ENCODE measurements around the gene C11orf42. TPM values are rescaled to one million over a fixed set of nuclear protein-coding genes. Genes with fewer than 3 reads are reported as not detected.

The C11orf42 gene
- polyA plus RNA-seq, 2 of the 4 experiments (the other 2 are of a cell fraction) = not detected

DNA sequence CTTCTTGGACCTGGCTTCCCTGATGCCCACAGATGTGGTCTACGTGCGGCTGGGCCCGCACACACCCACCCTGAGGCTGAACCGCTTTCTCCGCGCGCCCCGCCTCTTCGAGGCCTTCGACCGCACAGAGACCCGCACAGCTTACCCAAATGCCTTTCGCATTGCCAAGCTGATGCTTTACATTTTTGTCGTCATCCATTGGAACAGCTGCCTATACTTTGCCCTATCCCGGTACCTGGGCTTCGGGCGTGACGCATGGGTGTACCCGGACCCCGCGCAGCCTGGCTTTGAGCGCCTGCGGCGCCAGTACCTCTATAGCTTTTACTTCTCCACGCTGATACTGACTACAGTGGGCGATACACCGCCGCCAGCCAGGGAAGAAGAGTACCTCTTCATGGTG is 34.8 kb downstream of the C11orf42 start:
- no peak for DNase-seq (ENCODE audit: low read depth in 1 of 2, low spot score in 1 of 2)
- no peak for TF ChIP-seq MYC (IDR thresholded peaks at IDR 0.05; ENCODE audit: borderline replicate concordance, low read length)
- TF ChIP-seq JUNB (IDR thresholded peaks at IDR 0.05) = no peak
- no peak for TF ChIP-seq CEBPB (IDR thresholded peaks at IDR 0.05)
- no peak for FAIRE-seq
- POLR2A ChIA-PET = no interaction called here
- CTCF ChIA-PET = interaction anchor here (1.6 kb wide), 2 partner anchors 11 to 56 kb away, joined by 4 to 9 read pairs; no protein-coding TSS in a partner anchor
- ATAC-seq = no peak
- H3K4me1 ChIP-seq = no peaks in the 10 kb centered on the region
- no peak overlapping the region for H3K4me3 ChIP-seq
- WGBS (ENCODE audit: missing lambda C conversion rate) = 80% methylated on average over 28 of the region's 28 CpGs
- no peak overlapping the region for H3K4me2 ChIP-seq
- H3K9me3 ChIP-seq = no peaks in the 10 kb centered on the region
- H3K27ac ChIP-seq = no peak overlapping the region

DNA sequence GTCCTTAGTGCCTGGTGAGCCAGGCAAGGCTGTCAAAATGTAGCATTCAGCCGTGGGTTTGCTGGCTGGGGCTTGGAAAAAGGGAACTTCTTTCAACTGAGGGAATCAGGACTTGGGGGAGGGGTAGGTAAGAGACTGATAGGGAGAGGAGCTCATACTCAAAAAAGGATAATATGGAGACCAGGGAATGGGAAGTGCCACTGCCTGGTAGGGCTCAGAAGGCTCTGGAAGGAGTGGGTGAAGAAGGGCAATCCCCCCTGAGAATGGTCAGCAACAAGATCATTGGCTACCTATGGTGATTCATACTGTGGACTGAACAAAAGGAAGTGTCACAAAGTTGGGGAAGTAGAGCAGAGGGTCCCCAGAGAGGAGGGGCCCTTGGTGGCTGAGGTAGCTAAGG is 35.4 kb downstream of the C11orf42 start:
- Histone ChIP-seq H3K9me3 (no peaks in the 10 kb centered on the region), H3K27ac (no peak overlapping the region), H3K4me3 (no peak overlapping the region), H3K4me2 (no peak overlapping the region), H3K4me1 (no peaks in the 10 kb centered on the region)
- CTCF ChIA-PET = interaction anchor here (1.3 to 1.6 kb wide), 4 partner anchors 9 to 113 kb away, joined by 3 to 9 read pairs (median 4); no protein-coding TSS in a partner anchor
- no peak for DNase-seq (ENCODE audit: low read depth in 1 of 2, low spot score in 1 of 2)
- POLR2A ChIA-PET = no interaction called here
- WGBS (ENCODE audit: missing lambda C conversion rate) = 8% methylated on average over 1 of the region's 1 CpG
- TF ChIP-seq EP300 (IDR thresholded peaks at IDR 0.05) (no peak), ZSCAN20 (CRISPR knock-in tag; IDR thresholded peaks at IDR 0.05) (no peak), MAFK (IDR thresholded peaks at IDR 0.05; ENCODE audit: partially characterized antibody) (no peak)
- TF ChIP-seq, protein P1, sequence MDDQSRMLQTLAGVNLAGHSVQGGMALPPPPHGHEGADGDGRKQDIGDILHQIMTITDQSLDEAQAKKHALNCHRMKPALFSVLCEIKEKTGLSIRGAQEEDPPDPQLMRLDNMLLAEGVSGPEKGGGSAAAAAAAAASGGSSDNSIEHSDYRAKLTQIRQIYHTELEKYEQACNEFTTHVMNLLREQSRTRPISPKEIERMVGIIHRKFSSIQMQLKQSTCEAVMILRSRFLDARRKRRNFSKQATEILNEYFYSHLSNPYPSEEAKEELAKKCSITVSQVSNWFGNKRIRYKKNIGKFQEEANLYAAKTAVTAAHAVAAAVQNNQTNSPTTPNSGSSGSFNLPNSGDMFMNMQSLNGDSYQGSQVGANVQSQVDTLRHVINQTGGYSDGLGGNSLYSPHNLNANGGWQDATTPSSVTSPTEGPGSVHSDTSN (IDR thresholded peaks at IDR 0.05) = no peak
- no peak for ATAC-seq
- no peak for FAIRE-seq

DNA sequence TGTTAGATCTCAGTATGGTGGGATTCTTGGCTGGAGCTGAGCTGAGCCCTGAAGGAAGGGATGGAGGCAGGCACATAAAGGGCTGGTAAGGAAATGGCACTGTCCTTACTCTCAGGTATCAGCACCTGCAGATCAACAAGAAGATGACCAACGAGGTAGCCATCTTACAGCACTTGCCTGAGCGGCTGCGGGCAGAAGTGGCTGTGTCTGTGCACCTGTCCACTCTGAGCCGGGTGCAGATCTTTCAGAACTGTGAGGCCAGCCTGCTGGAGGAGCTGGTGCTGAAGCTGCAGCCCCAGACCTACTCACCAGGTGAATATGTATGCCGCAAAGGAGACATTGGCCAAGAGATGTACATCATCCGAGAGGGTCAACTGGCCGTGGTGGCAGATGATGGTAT is 36.0 kb downstream of the C11orf42 start:
- Histone ChIP-seq H3K4me2 (no peak overlapping the region), H3K4me3 (no peak overlapping the region), H3K4me1 (no peaks in the 10 kb centered on the region), H3K9me3 (no peaks in the 10 kb centered on the region), H3K27ac (no peak overlapping the region)
- DNase-seq (ENCODE audit: low read depth in 1 of 2, low spot score in 1 of 2) (no peak), FAIRE-seq (no peak), ATAC-seq (no peak)
- CTCF ChIA-PET = interaction anchor here (1.3 to 2.8 kb wide), 4 partner anchors 8 to 112 kb away, joined by 3 to 20 read pairs (median 6); no protein-coding TSS in a partner anchor
- POLR2A ChIA-PET = no interaction called here
- WGBS (ENCODE audit: missing lambda C conversion rate) = 51% methylated on average over 7 of the region's 7 CpGs
- TF ChIP-seq HOXA7 (CRISPR knock-in tag; IDR thresholded peaks at IDR 0.05) (no peak), FOSB (CRISPR knock-in tag; IDR thresholded peaks at IDR 0.05) (no peak)

DNA sequence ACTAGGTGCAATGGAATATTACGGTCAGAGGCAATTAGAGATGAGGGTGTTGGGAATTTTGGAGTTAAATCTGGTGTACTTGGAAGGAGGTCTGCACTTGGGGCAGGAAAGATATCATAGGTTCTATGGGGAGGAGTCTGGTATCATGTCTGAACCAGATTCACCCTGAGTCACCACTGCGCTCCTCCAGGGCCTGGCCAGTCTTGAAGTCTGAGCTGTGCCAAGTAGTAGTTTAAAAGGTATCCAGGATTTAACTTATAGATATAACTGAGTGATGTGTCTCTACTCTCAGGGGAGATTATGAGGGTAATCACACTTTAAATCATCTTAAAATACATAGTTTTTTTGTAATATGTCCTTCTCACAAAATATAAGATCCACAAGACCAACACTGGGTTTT is 40.2 kb downstream of the C11orf42 start:
- FAIRE-seq = no peak
- WGBS (ENCODE audit: missing lambda C conversion rate) = 85% methylated on average over 2 of the region's 2 CpGs

More for the DNA sequence above, 40.2 kb downstream of the C11orf42 start:
- Histone ChIP-seq H3K4me2 (no peak overlapping the region), H3K27ac (no peak overlapping the region), H3K9me3 (no peaks in the 10 kb centered on the region), H3K4me1 (peaks cover 9% of the 10 kb centered on the region; the same call in 2 of the 3 replicates), H3K4me3 (no peak overlapping the region)
- CTCF ChIA-PET = interaction anchor here (1.3 kb wide), 1 partner anchor 108 kb away, joined by 3 read pairs; no protein-coding TSS in a partner anchor
- DNase-seq (ENCODE audit: low read depth in 1 of 2, low spot score in 1 of 2) = no peak
- POLR2A ChIA-PET = interaction anchor here (1.1 kb wide), 1 partner anchor 11 kb away, joined by 4 read pairs; the partner anchor contains the start of gene FHIP1B
- ATAC-seq = no peak
- TF ChIP-seq NPAS2 (CRISPR knock-in tag; IDR thresholded peaks at IDR 0.05; ENCODE audit: borderline replicate concordance) (no peak), ZFP36 (IDR thresholded peaks at IDR 0.05; ENCODE audit: borderline replicate concordance, partially characterized antibody) (no peak), FOSB (CRISPR knock-in tag; IDR thresholded peaks at IDR 0.05) (no peak), NFE2L2 (conservative IDR thresholded peaks at IDR 0.05; ENCODE audit: low read length) (no peak), HEYL (CRISPR knock-in tag; IDR thresholded peaks at IDR 0.05) (no peak), GATA3 (IDR thresholded peaks at IDR 0.05; ENCODE audit: borderline replicate concordance) (no peak), EHF (CRISPR knock-in tag; IDR thresholded peaks at IDR 0.05) (no peak), CHD2 (IDR thresholded peaks at IDR 0.05; ENCODE audit: low read length, partially characterized antibody) (no peak), SREBF2 (IDR thresholded peaks at IDR 0.05) (no peak), ESRRA (IDR thresholded peaks at IDR 0.05; ENCODE audit: borderline replicate concordance, low read length) (no peak), HOXA7 (CRISPR knock-in tag; IDR thresholded peaks at IDR 0.05) (no peak), KDM5A (IDR thresholded peaks at IDR 0.05) (no peak), TFCP2L1 (CRISPR knock-in tag; IDR thresholded peaks at IDR 0.05) (no peak), MAFK (IDR thresholded peaks at IDR 0.05; ENCODE audit: partially characterized antibody) (no peak)
- TF ChIP-seq, protein P1 (IDR thresholded peaks at IDR 0.05) = no peak
- TF ChIP-seq, protein P2, sequence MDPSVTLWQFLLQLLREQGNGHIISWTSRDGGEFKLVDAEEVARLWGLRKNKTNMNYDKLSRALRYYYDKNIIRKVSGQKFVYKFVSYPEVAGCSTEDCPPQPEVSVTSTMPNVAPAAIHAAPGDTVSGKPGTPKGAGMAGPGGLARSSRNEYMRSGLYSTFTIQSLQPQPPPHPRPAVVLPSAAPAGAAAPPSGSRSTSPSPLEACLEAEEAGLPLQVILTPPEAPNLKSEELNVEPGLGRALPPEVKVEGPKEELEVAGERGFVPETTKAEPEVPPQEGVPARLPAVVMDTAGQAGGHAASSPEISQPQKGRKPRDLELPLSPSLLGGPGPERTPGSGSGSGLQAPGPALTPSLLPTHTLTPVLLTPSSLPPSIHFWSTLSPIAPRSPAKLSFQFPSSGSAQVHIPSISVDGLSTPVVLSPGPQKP (IDR thresholded peaks at IDR 0.05; ENCODE audit: low read depth, low read length) = no peak
